Measurements from ENCODE around the gene IGFBP7.

DNA sequence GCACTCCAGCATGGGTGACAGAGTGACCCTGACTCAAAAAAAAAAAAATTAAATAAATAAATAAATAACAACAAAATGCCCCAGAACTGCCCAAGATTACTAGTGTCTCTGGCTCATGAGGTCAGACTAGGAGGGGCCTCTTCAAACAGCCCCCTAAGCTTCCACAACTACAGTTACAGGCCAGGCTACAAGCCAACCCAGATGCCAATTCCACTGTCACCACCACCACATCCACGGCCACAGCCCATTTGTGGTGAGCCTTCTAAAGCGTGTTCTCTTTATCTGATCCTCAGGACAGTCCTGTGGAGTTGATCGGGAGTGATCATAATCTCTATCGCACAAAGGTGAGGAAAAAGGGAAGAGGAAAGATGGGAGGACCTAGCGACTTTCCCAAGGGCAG lies 36.6 kb downstream of the IGFBP7 start:
- TF ChIP-seq, protein P1, sequence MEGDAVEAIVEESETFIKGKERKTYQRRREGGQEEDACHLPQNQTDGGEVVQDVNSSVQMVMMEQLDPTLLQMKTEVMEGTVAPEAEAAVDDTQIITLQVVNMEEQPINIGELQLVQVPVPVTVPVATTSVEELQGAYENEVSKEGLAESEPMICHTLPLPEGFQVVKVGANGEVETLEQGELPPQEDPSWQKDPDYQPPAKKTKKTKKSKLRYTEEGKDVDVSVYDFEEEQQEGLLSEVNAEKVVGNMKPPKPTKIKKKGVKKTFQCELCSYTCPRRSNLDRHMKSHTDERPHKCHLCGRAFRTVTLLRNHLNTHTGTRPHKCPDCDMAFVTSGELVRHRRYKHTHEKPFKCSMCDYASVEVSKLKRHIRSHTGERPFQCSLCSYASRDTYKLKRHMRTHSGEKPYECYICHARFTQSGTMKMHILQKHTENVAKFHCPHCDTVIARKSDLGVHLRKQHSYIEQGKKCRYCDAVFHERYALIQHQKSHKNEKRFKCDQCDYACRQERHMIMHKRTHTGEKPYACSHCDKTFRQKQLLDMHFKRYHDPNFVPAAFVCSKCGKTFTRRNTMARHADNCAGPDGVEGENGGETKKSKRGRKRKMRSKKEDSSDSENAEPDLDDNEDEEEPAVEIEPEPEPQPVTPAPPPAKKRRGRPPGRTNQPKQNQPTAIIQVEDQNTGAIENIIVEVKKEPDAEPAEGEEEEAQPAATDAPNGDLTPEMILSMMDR (IDR thresholded peaks at IDR 0.05): no peak
- no peak for TF ChIP-seq POLR2A (IDR thresholded peaks at IDR 0.05)

Data from right lobe of liver (tissue), 4 donors.